ENCODE results near the gene POLRMT. TPM values are rescaled to one million over a fixed set of nuclear protein-coding genes. Genes with fewer than 3 reads are reported as not detected.

Gene POLRMT
- total and polyA plus RNA-seq, 4 donors = 16.0 to 41.4 (median 35.1) TPM

DNA sequence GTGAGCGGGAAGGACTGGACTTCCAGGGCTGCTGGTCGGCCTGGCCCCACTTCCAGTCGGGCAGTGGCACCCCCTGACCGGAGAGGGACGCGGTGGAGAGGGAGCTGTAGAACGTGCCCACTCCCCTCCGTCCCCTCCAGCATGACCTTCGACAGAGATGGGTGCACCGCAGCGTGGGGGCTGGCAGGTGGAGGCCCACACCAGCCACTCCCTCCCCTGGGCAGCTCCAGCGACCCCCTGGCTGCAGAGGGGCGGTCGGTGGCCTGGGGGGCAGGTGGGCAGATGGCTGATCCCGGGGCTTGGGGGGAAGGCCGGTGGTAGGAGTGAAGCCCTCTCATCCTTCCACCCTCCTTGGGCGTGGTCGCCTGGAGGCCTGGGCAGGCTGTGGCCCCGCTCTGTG, 41.2 kb downstream of the POLRMT start (continued):
- TF ChIP-seq, protein P1, sequence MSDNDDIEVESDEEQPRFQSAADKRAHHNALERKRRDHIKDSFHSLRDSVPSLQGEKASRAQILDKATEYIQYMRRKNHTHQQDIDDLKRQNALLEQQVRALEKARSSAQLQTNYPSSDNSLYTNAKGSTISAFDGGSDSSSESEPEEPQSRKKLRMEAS (IDR thresholded peaks at IDR 0.05) = no peak
- TF ChIP-seq FOXA2 (IDR thresholded peaks at IDR 0.05) (no peak), SP1 (IDR thresholded peaks at IDR 0.05) (no peak), HNF4G (IDR thresholded peaks at IDR 0.05) (no peak), TAF1 (conservative IDR thresholded peaks at IDR 0.05) (no peak), JUND (IDR thresholded peaks at IDR 0.05) (no peak)
- TF ChIP-seq, protein P2, sequence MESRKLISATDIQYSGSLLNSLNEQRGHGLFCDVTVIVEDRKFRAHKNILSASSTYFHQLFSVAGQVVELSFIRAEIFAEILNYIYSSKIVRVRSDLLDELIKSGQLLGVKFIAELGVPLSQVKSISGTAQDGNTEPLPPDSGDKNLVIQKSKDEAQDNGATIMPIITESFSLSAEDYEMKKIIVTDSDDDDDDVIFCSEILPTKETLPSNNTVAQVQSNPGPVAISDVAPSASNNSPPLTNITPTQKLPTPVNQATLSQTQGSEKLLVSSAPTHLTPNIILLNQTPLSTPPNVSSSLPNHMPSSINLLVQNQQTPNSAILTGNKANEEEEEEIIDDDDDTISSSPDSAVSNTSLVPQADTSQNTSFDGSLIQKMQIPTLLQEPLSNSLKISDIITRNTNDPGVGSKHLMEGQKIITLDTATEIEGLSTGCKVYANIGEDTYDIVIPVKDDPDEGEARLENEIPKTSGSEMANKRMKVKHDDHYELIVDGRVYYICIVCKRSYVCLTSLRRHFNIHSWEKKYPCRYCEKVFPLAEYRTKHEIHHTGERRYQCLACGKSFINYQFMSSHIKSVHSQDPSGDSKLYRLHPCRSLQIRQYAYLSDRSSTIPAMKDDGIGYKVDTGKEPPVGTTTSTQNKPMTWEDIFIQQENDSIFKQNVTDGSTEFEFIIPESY (IDR thresholded peaks at IDR 0.05) = no peak

DNA sequence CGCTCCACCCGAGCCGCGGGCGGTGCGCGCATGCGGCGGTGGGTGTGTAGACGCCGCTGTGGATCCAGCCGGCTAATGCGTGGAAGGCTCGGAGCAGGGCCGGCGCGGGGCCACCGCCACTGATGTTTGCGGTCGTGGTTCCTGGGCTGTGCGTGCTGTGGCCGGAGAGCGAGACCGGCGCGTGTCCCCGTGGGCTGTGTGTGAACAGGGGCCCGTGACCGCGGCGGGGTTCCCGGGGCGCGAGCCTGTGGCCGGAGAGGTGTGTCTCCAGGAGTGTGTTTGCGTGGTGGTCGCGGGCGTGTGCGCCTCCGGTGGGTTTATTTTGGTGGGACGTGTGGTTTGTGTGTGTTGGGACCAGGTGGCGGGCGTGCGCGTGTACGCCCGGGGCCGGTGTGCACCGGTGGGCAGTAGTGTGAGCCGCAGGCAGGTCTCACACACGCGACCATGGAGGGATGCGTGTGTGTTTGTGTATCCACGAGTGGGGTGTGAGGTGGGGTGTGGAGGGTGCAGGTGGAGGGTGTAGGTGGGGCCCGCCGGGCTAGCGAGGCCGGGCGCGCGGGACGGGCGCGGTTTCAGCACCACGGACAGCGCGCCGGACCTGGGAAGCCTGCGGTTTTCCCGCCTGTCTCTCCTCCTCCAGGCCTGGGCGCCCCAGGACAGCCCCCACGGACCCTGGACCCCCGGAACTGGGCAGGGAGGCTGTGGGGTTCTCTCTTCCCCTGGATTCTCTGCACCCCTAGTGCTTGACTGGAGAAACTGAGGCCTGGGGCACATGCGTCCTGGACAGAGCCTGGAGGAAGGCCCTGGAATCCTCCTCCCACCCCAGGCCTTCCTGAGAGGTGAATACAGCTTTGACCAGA, 42.0 kb downstream of the POLRMT start:
- peak; percentile 63 for DNase-seq (ENCODE audit: low spot score)

DNA sequence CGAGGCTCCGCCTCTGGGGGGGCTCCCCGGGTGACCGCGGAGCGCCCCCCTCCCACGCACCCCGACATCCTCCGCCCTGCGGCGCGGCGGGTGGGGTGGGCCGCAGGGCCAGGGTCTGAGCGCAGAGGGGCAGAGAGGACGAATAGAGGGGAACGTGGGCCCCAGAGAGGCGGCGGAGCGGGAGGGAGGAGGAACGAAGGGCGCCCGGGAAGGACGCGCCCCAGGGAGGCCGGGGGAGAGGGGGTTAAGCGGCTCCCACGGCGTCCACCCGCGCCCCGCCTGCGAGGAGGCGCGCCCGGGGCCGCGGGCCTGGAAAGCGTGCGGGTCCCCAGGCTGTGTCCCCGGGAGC, 42.6 kb downstream of the POLRMT start:
- 11% methylated on average over 41 of the region's 41 CpGs for WGBS
- Histone ChIP-seq H3K27me3 (ENCODE audit: control insufficient read depth in 4 of 4, insufficient read depth in 4 of 4, low read length in 3 of 4) (peaks cover 0 to 15% (median 2%) of the 10 kb centered on the region in 4 donors), H3K4me3 (ENCODE audit: low read depth in 1 of 3, low read length in 3 of 3) (peak overlapping the region in 1 of 3 donors; percentile 6)

More for the DNA sequence above, 42.0 kb downstream of the POLRMT start:
- Histone ChIP-seq H3K27ac (ENCODE audit: low read depth in 1 of 2, low read length in 2 of 2) (no peak overlapping the region), H3K4me1 (ENCODE audit: control insufficient read depth in 4 of 4, insufficient read depth in 4 of 4, low read length in 3 of 4) (peaks cover 0 to 7% (median 2%) of the 10 kb centered on the region in 4 donors), H3K36me3 (ENCODE audit: control insufficient read depth in 4 of 4, insufficient read depth in 3 of 4, low read depth in 1 of 4, low read length in 3 of 4) (no peaks in the 10 kb centered on the region), H3K27me3 (ENCODE audit: control insufficient read depth in 4 of 4, insufficient read depth in 4 of 4, low read length in 3 of 4) (peaks cover 0 to 15% (median 2%) of the 10 kb centered on the region in 4 donors), H3K9ac (ENCODE audit: low read depth in 1 of 2, low read length in 2 of 2) (no peak overlapping the region), H3K4me3 (ENCODE audit: low read depth in 1 of 3, low read length in 3 of 3) (peak overlapping the region in 1 of 3 donors; percentile 6), H3K9me3 (ENCODE audit: control insufficient read depth in 4 of 4, low read length in 3 of 4) (no peaks in the 10 kb centered on the region)
- WGBS = 38% methylated on average over 75 of the region's 75 CpGs
- TF ChIP-seq RXRA (IDR thresholded peaks at IDR 0.05) = no peak
- TF ChIP-seq, protein P3, sequence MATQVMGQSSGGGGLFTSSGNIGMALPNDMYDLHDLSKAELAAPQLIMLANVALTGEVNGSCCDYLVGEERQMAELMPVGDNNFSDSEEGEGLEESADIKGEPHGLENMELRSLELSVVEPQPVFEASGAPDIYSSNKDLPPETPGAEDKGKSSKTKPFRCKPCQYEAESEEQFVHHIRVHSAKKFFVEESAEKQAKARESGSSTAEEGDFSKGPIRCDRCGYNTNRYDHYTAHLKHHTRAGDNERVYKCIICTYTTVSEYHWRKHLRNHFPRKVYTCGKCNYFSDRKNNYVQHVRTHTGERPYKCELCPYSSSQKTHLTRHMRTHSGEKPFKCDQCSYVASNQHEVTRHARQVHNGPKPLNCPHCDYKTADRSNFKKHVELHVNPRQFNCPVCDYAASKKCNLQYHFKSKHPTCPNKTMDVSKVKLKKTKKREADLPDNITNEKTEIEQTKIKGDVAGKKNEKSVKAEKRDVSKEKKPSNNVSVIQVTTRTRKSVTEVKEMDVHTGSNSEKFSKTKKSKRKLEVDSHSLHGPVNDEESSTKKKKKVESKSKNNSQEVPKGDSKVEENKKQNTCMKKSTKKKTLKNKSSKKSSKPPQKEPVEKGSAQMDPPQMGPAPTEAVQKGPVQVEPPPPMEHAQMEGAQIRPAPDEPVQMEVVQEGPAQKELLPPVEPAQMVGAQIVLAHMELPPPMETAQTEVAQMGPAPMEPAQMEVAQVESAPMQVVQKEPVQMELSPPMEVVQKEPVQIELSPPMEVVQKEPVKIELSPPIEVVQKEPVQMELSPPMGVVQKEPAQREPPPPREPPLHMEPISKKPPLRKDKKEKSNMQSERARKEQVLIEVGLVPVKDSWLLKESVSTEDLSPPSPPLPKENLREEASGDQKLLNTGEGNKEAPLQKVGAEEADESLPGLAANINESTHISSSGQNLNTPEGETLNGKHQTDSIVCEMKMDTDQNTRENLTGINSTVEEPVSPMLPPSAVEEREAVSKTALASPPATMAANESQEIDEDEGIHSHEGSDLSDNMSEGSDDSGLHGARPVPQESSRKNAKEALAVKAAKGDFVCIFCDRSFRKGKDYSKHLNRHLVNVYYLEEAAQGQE (IDR thresholded peaks at IDR 0.05) = peak; percentile 99

More for the DNA sequence above, 42.6 kb downstream of the POLRMT start:
- H3K9me3 ChIP-seq (ENCODE audit: control insufficient read depth in 4 of 4, low read length in 3 of 4) = no peaks in the 10 kb centered on the region
- no peaks in the 10 kb centered on the region for H3K36me3 ChIP-seq (ENCODE audit: control insufficient read depth in 4 of 4, insufficient read depth in 3 of 4, low read depth in 1 of 4, low read length in 3 of 4)
- no peak overlapping the region for H3K9ac ChIP-seq (ENCODE audit: low read depth in 1 of 2, low read length in 2 of 2)
- no peak overlapping the region for H3K27ac ChIP-seq (ENCODE audit: low read depth in 1 of 2, low read length in 2 of 2)
- no peak for DNase-seq (ENCODE audit: low spot score)
- H3K4me1 ChIP-seq (ENCODE audit: control insufficient read depth in 4 of 4, insufficient read depth in 4 of 4, low read length in 3 of 4) = peaks cover 0 to 7% (median 2%) of the 10 kb centered on the region in 4 donors
- TF ChIP-seq RXRA (IDR thresholded peaks at IDR 0.05) (no peak), FOXA2 (IDR thresholded peaks at IDR 0.05) (no peak), GABPA (IDR thresholded peaks at IDR 0.05 in 1 of 2, conservative IDR thresholded peaks at IDR 0.05 in 1 of 2) (no peak), HNF4A (conservative IDR thresholded peaks at IDR 0.05) (no peak)
- TF ChIP-seq, protein P1 (IDR thresholded peaks at IDR 0.05) = no peak

All from liver (tissue), 9 donors.